ENCODE measurements around the gene PREPL.
"Not testable (repeated sequence)": the region's sequence is repeated elsewhere in the genome, so short reads cannot be mapped to it uniquely, and the experiment has no call there.

PREPL gene

DNA sequence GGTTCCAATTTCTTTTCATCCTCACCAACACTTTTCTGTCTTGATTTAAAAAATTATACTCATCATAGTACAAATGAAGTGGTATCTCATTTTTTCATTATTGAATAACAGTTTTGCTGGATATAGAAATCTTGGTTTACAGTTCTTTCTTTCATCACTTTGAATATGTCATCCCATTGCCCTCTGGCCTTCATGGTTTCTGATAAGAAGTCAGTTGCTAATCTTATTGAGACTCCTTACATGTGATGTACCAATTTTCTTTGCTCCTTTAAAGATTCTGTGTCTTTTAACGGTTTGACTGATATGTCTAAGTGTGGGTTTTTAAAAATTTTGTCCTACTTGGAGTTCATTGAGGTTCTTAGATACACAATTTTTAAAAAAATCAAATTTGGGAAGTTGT, 51.0 kb downstream of the PREPL start:
- POLR2A ChIA-PET: no interaction called here
- no peak for TF ChIP-seq FOXA1 (IDR thresholded peaks at IDR 0.05)
- no peak for TF ChIP-seq L3MBTL2 (conservative IDR thresholded peaks at IDR 0.05)
- no peak for TF ChIP-seq PKNOX1 (IDR thresholded peaks at IDR 0.05)
- TF ChIP-seq ARNT (IDR thresholded peaks at IDR 0.05): no peak
- no peak for TF ChIP-seq TARDBP (IDR thresholded peaks at IDR 0.05)
- no peak for TF ChIP-seq NFRKB (IDR thresholded peaks at IDR 0.05)
- TF ChIP-seq BHLHE40 (IDR thresholded peaks at IDR 0.05; ENCODE audit: borderline replicate concordance): no peak
- TF ChIP-seq ZNF384 (IDR thresholded peaks at IDR 0.05): no peak
- TF ChIP-seq LEF1 (IDR thresholded peaks at IDR 0.05; ENCODE audit: borderline replicate concordance): no peak
- no peak for TF ChIP-seq FOXM1 (IDR thresholded peaks at IDR 0.05; ENCODE audit: borderline replicate concordance)
- TF ChIP-seq FOXK2 (IDR thresholded peaks at IDR 0.05): no peak

GRCh38 chr2:44305882-44306281, 55.4 kb downstream of the PREPL start:
- ChIA-PET POLR2A (no interaction called here), CTCF (no interaction called here)
- no peak for TF ChIP-seq FOXM1 (IDR thresholded peaks at IDR 0.05; ENCODE audit: borderline replicate concordance)
- no peak for TF ChIP-seq NFRKB (IDR thresholded peaks at IDR 0.05)
- no peak for TF ChIP-seq FOXA1 (IDR thresholded peaks at IDR 0.05)
- no peak for TF ChIP-seq TARDBP (IDR thresholded peaks at IDR 0.05)
- TF ChIP-seq FOXK2 (IDR thresholded peaks at IDR 0.05): no peak
- TF ChIP-seq SP1 (IDR thresholded peaks at IDR 0.05): no peak
- no peak for TF ChIP-seq L3MBTL2 (conservative IDR thresholded peaks at IDR 0.05)
- no peak for TF ChIP-seq LEF1 (IDR thresholded peaks at IDR 0.05; ENCODE audit: borderline replicate concordance)
- TF ChIP-seq ELF4 (IDR thresholded peaks at IDR 0.05): no peak
- TF ChIP-seq BHLHE40 (IDR thresholded peaks at IDR 0.05; ENCODE audit: borderline replicate concordance): no peak
- TF ChIP-seq ZNF384 (IDR thresholded peaks at IDR 0.05): no peak
- TF ChIP-seq ARNT (IDR thresholded peaks at IDR 0.05): no peak
- no peak for TF ChIP-seq PKNOX1 (IDR thresholded peaks at IDR 0.05)
- no peak for DNase-seq (ENCODE audit: extremely low spot score)

More for the DNA sequence above, 51.0 kb downstream of the PREPL start:
- no peak for DNase-seq (ENCODE audit: extremely low spot score)
- CTCF ChIA-PET: no interaction called here

DNA sequence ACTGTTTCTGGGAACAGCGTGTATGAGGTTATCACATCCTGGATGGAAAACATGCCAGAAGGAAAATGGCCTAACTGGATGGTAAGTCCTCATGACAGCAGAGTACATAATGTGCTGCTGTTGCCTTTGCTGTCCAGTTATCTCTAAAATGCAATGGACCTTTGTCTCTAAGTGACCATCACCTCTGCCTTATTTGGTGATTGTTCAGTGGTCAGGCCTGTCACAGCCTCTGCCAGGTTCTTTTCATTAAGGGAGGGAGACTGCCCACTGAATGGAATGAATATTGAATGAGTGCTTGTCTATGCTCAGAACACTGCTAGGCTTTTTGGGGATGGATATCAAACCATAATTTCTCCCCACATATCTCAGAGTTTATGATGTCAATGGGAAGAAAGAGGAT, 57.0 kb downstream of the PREPL start:
- POLR2A ChIA-PET: no interaction called here
- DNase-seq (ENCODE audit: extremely low spot score): no peak
- no peak for TF ChIP-seq FOXA1 (IDR thresholded peaks at IDR 0.05)
- TF ChIP-seq ELF4 (IDR thresholded peaks at IDR 0.05): no peak
- no peak for TF ChIP-seq PKNOX1 (IDR thresholded peaks at IDR 0.05)
- no peak for TF ChIP-seq BHLHE40 (IDR thresholded peaks at IDR 0.05; ENCODE audit: borderline replicate concordance)
- no peak for TF ChIP-seq FOXK2 (IDR thresholded peaks at IDR 0.05)
- no peak for TF ChIP-seq SP1 (IDR thresholded peaks at IDR 0.05)
- TF ChIP-seq LEF1 (IDR thresholded peaks at IDR 0.05; ENCODE audit: borderline replicate concordance): no peak
- no peak for TF ChIP-seq CTBP1 (IDR thresholded peaks at IDR 0.05; ENCODE audit: borderline replicate concordance)
- no peak for TF ChIP-seq SUZ12 (IDR thresholded peaks at IDR 0.05)
- TF ChIP-seq NFRKB (IDR thresholded peaks at IDR 0.05): no peak
- TF ChIP-seq L3MBTL2 (conservative IDR thresholded peaks at IDR 0.05): no peak
- no peak for TF ChIP-seq TARDBP (IDR thresholded peaks at IDR 0.05)
- no peak for TF ChIP-seq ZNF384 (IDR thresholded peaks at IDR 0.05)
- CTCF ChIA-PET: no interaction called here

DNA sequence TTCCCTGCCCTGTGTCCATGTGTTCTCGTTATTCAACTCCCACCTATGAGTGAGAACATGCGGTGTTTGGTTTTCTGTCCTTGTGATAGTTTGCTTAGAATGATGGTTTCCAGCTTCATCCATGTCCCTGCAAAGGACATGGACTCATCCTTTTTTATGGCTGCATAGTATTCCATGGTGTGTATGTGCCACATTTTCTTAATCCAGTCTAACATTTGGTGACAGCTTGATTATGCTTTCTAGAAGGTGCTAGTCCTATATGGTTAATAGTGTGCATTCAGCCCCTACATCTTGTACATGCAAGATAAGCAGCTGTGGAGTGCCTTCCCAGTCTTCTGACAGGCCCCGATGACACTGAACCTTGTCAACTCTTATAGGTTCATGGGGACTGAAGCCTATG, 57.5 kb downstream of the PREPL start:
- CTCF ChIA-PET; DNase-seq (ENCODE audit: extremely low spot score); POLR2A ChIA-PET: not testable (repeated sequence)

DNA sequence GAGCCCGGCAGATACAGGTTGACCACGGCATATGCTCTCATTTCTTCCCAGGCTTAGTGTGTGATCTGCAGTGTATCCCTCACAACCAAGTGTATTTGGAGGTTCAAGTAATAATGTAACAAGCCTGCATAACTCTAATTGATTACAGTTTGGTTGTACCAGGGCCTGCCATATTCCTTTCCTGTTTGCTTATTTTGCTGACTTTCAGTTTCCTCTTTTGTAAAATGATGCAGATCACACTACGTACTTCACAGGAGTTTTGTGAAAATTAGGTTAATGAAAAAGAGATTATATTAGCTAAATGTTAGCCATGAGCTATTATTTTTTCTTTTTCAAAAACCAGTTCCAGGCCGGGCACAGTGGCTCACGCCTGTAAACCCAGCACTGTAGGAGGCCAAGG, 60.2 kb downstream of the PREPL start:
- ChIA-PET CTCF (interaction anchor here (1.2 kb wide), 1 partner anchor 257 kb away, joined by 3 read pairs; no protein-coding TSS in a partner anchor), POLR2A (no interaction called here)
- no peak for TF ChIP-seq NFRKB (IDR thresholded peaks at IDR 0.05)
- no peak for TF ChIP-seq PKNOX1 (IDR thresholded peaks at IDR 0.05)
- no peak for TF ChIP-seq FOXM1 (IDR thresholded peaks at IDR 0.05; ENCODE audit: borderline replicate concordance)
- TF ChIP-seq LEF1 (IDR thresholded peaks at IDR 0.05; ENCODE audit: borderline replicate concordance): no peak
- DNase-seq (ENCODE audit: extremely low spot score): no peak

DNA sequence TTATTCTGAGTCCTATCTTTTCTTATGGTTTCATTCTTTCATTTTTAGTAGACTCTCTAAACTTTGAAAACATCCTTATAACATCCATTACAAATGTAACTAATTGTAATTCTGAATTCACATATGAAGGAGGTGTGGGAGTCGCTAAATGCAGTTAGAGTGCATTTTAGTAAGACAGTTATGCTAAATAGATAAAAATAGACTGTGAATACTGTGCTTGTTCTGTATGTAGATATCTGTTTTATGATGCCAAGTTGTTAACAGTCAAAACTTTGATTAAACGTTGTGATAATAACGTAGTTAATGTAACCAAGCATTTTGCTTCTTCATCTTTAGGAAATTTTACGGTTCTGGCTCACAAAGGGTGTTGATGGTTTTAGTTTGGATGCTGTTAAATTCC, 61.7 kb downstream of the PREPL start:
- TF ChIP-seq SP1 (IDR thresholded peaks at IDR 0.05) (no peak), L3MBTL2 (conservative IDR thresholded peaks at IDR 0.05) (no peak), FOXM1 (IDR thresholded peaks at IDR 0.05; ENCODE audit: borderline replicate concordance) (no peak), TARDBP (IDR thresholded peaks at IDR 0.05) (no peak)
- DNase-seq (ENCODE audit: extremely low spot score): no peak
- ChIA-PET POLR2A (no interaction called here), CTCF (no interaction called here)

DNA sequence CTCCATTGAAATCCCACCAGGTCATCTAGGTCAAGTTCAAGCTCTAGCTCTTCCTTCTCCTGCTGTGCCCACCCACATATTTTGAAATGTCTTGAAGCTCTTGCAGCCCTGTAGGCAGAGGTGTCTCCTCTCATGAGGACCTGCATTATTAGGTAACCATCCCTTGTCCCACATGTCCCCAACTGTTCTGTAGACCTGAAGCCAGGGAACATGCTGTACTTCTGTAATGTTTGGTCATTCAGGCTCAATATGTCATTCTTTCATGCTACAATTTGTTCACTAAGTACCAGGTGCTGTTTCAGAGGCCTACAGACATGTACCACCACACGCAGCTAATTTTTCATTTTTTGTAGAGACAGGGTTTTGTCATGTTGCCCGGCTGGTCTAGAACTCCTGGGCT, 63.9 kb downstream of the PREPL start:
- no peak for DNase-seq (ENCODE audit: extremely low spot score)
- no peak for TF ChIP-seq CTBP1 (IDR thresholded peaks at IDR 0.05; ENCODE audit: borderline replicate concordance)
- TF ChIP-seq TARDBP (IDR thresholded peaks at IDR 0.05): no peak
- no peak for TF ChIP-seq L3MBTL2 (conservative IDR thresholded peaks at IDR 0.05)
- TF ChIP-seq LEF1 (IDR thresholded peaks at IDR 0.05; ENCODE audit: borderline replicate concordance): no peak
- no peak for TF ChIP-seq FOXK2 (IDR thresholded peaks at IDR 0.05)
- no peak for TF ChIP-seq FOXA1 (IDR thresholded peaks at IDR 0.05)
- no peak for TF ChIP-seq ARNT (IDR thresholded peaks at IDR 0.05)
- TF ChIP-seq SUZ12 (IDR thresholded peaks at IDR 0.05): no peak
- CTCF ChIA-PET: no interaction called here
- POLR2A ChIA-PET: no interaction called here

Data from HEK293T (cell line).